Measurements from ENCODE around the gene PRX.
"Not testable (repeated sequence)": the region's sequence is repeated elsewhere in the genome, so short reads cannot be mapped to it uniquely, and the experiment has no call there.

The PRX gene

GRCh38 chr19:40378509-40378908 lies 34.7 kb downstream of the PRX start:
- intact Hi-C loops (cut with DNase I) = no loop called here
- DNase-seq = no peak

DNA sequence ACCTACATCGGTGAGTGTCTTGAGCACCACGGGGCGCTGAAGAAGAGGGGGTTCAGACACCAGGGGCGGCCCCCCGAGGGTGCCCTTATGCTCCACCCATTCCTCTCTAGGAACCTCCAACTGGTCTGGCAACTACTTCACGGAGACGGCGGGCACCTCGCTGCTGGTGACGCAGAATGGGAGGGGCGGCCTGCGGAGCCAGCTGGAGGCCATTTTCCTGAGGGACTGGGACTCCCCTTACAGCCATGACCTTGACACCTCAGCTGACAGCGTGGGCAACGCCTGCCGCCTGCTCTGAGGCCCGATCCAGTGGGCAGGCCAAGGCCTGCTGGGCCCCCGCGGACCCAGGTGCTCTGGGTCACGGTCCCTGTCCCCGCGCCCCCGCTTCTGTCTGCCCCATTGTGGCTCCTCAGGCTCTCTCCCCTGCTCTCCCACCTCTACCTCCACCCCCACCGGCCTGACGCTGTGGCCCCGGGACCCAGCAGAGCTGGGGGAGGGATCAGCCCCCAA lies 35.2 kb downstream of the PRX start:
- intact Hi-C loops (cut with DNase I) = no loop called here
- DNase-seq = no peak

DNA sequence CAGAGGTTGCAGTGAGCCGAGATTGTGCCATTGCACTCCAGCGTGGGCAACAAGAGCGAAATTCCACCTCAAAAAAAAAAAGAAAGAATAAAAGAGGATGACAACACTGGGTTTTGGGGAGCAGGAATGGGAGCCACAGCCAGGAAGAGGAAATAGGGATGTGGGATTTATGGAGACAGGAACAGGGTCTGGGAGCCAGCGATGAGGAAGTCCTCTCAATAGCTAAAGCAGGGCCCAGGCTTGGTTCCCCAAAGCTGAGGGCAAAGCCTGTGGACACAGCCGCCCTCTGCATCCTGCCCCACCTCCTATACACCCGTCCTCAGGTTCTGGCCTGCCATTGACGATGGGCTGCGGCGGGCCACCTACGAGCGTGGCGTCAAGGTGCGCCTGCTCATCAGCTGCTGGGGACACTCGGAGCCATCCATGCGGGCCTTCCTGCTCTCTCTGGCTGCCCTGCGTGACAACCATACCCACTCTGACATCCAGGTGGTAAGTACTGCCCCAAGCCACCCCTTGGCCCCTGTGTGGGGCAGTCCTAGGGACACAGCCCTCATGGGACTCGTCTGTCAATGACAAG lies 36.8 kb downstream of the PRX start:
- intact Hi-C loops (cut with DNase I) = no loop called here
- DNase-seq = no peak

- DNase-seq = no peak
- intact Hi-C loops (cut with DNase I) = no loop called here
Observed at GRCh38 chr19:40374084-40374483, 39.1 kb downstream of the PRX start.

- intact Hi-C loops (cut with DNase I) = no loop called here
- no peak for DNase-seq
Observed at GRCh38 chr19:40371802-40372122, 41.4 kb downstream of the PRX start.

- intact Hi-C loops (cut with DNase I) = no loop called here
- DNase-seq = no peak
Observed at GRCh38 chr19:40370997-40371801, 42.0 kb downstream of the PRX start.

- DNase-seq; intact Hi-C loops (cut with DNase I): not testable (repeated sequence)
Observed at GRCh38 chr19:40370253-40370652, 42.9 kb downstream of the PRX start.

DNA sequence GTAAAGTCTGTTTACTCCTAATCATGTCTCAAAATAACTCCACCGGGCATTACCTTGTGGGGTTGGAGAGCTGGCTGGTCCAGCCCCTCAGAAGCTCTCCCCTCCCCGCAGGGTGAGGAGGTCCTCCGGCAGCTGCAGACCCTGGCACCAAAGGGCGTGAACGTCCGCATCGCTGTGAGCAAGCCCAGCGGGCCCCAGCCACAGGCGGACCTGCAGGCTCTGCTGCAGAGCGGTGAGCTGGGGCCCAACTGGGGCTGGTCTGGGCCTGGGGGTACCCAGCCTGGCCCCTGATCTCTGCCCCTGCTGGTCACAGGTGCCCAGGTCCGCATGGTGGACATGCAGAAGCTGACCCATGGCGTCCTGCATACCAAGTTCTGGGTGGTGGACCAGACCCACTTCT lies 43.4 kb downstream of the PRX start:
- no peak for DNase-seq
- intact Hi-C loops (cut with DNase I) = no loop called here

GRCh38 chr19:40367577-40368434 lies 45.4 kb downstream of the PRX start:
- intact Hi-C loops (cut with DNase I) = no loop called here
- DNase-seq = no peak

- intact Hi-C loops (cut with DNase I) = no loop called here
- peak; percentile 49 to 91 (median 74) for DNase-seq
Observed at GRCh38 chr19:40366697-40367561, 46.2 kb downstream of the PRX start.

- intact Hi-C loops (cut with DNase I) = no loop called here
- DNase-seq = peak; percentile 49 to 89 (median 78)
Observed at GRCh38 chr19:40365613-40366401, 47.4 kb downstream of the PRX start.

DNA sequence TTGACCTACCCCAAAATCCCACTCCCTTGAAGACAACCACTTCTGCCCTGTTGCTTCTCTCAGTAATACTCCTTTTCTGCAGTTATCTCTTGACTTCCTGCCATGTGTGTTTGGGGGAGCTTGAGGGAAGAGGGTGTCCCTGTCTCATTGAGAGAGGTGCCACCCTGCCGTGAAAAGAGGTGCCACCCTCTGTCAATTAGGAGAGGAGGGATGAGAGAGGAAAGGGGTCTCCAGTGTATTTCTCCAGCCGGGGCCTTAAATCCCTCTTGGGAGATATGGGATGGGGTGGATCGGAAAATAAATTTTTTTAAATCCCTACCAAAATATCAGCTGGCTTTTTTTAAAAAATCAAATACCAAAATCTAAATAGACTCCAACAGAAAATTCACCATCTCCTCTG lies 48.2 kb downstream of the PRX start:
- intact Hi-C loops (cut with DNase I) = no loop called here
- DNase-seq = peak in 1 of 42 donors; percentile 44

DNA sequence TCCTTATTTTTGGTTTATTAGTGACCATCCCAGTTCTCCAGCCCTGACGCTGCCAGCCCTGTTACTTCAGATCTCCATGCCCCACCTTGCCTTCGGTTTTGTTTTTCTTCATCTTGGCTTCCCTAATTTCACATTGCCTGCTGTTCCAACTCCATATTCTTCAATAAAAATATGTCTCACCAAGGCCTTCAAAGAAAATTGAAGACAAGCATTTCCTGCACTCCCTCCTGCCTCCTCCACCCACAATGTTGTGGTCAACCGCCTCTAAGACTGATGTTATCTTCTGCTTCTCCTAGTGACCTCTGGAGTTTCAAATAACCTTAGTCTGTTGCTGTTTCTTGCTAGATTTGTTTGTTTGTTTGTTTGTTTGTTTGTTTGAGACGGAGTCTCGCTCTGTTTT lies 50.1 kb downstream of the PRX start:
- intact Hi-C loops (cut with DNase I) = no loop called here
- no peak for DNase-seq

GRCh38 chr19:40362160-40362559 lies 51.0 kb downstream of the PRX start:
- no peak for DNase-seq
- intact Hi-C loops (cut with DNase I) = no loop called here

GRCh38 chr19:40360708-40361241 lies 52.4 kb downstream of the PRX start:
- intact Hi-C loops (cut with DNase I) = no loop called here
- peak in 1 of 42 donors; percentile 33 for DNase-seq

- DNase-seq = no peak
- intact Hi-C loops (cut with DNase I) = no loop called here
Observed at GRCh38 chr19:40360020-40360707, 53.0 kb downstream of the PRX start.

DNA sequence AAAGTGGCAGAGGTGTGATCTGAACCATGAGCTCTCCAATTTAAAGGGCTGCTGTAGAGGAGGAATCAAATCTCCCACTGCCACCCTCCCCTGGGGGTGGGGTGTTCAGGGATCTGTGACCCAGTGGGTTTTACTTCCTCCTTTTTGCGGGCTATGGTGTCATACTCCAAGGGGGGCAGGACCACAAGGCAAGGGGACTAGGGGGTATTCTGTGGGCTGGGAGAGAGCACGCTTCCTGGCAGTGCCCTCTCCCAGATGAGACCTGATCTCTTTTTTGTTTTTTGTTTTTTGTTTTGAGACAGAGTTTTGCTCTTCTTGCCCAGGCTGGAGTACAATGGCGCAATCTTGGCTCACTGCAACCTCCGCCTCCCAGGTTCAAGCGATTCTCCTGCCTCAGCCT lies 54.4 kb downstream of the PRX start:
- intact Hi-C loops (cut with DNase I) = no loop called here
- peak in 15 of 42 donors; percentile 8 to 56 (median 35) for DNase-seq

Measured in head of caudate nucleus (tissue), 42 donors.